Measurements from ENCODE around the gene KIF13A.
"Not testable (repeated sequence)": the region's sequence is repeated elsewhere in the genome, so short reads cannot be mapped to it uniquely, and the experiment has no call there.

KIF13A gene

DNA sequence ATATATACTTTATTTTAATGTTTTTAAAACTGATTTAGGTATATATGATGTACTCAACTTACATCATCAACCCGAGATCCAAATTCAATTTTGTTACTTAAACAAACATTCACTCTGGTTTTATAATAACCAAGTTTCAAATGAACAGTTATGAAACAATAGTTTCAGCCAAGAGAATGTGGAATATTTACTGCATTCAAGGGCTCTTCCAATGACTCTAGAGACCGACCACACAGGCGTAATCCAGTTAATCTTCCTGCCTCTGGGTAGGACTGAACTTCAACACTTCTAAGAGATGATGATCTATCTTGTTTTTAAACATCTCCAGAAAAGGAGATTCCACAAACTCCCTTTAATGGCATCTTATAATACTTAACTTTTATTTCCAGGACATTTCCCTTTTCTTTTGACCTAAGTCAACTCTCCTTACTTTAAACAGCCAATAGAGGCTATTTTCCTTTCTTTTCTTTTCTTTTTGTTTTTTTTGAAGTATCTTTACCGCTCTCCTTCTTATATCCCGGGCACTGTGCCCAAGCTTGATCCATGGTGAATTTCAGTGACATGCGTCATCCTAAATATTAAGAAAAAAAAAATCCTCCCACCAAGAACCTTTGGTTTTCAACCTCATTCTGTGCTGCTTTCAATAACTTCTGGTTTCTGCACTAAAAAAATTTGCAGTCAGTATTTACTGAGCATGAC lies 110.1 kb downstream of the KIF13A start:
- DNase-seq (ENCODE audit: extremely low read depth in 1 of 2, low read depth in 1 of 2) = no peak

DNA sequence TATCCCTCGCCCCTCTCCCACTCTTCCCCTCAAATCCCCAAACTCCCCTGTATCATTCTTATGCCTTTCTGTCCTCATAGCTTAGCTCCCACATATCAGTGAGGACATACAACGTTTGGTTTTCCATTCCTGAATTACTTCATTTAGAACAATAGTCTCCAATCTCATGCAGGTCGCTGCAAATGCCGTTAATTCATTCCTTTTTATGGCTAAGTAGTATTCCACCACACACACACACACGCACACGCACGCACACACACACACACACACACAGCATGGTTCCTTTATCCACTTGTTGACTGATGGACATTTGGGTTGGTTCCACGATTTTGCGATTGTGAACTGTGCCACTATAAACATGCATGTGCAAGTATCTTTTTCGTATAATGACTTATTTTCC lies 112.7 kb downstream of the KIF13A start:
- DNase-seq (ENCODE audit: extremely low read depth in 1 of 2, low read depth in 1 of 2) = no peak

DNA sequence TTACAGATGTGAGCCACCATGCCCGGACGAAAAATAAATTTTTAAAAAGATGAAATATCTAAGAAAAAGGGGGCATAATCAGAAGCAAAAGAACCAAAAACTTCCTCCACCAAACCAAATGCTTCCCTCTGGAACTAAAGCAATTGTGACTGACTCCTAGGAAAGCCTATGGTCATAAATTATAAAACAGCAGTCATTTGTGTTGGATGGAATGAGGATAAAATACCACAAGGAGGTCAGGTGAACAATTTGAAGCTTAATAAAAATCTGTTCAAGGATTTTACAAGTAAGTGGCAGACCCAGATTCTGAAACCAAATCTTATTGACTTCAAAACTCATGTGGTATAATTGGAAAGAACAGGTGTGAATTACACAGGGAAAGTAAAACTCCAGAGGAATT lies 114.5 kb downstream of the KIF13A start:
- no peak for DNase-seq (ENCODE audit: extremely low read depth in 1 of 2, low read depth in 1 of 2)

DNA sequence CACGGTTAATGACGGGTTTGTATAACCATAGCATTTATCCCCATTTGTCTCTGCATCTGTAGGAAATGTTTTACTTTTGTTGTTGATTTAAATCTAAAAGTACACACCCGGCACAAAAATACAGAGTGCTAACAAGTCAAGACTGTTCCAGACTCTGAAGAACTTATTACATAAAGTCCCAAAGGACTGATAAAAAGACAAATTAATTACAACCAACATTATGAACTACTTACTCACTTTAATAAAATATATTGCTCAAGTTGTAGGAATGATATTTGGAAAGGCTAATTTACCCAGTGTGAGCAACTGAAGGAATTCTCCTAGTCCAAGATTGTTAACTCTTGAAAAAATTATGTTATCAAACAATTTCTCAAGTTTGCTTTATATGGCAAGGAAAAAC lies 115.6 kb downstream of the KIF13A start:
- no peak for DNase-seq (ENCODE audit: extremely low read depth in 1 of 2, low read depth in 1 of 2)

- no peak for DNase-seq (ENCODE audit: extremely low read depth in 1 of 2, low read depth in 1 of 2)
Observed at GRCh38 chr6:17871189-17871519, 116.3 kb downstream of the KIF13A start.

GRCh38 chr6:17870300-17871188 lies 116.9 kb downstream of the KIF13A start:
- DNase-seq (ENCODE audit: extremely low read depth in 1 of 2, low read depth in 1 of 2) = no peak

GRCh38 chr6:17869753-17870050 lies 117.7 kb downstream of the KIF13A start:
- no peak for DNase-seq (ENCODE audit: extremely low read depth in 1 of 2, low read depth in 1 of 2)

GRCh38 chr6:17869010-17869752 lies 118.3 kb downstream of the KIF13A start:
- DNase-seq (ENCODE audit: extremely low read depth in 1 of 2, low read depth in 1 of 2) = no peak

GRCh38 chr6:17867880-17868279 lies 119.6 kb downstream of the KIF13A start:
- DNase-seq (ENCODE audit: extremely low read depth in 1 of 2, low read depth in 1 of 2) = no peak

DNA sequence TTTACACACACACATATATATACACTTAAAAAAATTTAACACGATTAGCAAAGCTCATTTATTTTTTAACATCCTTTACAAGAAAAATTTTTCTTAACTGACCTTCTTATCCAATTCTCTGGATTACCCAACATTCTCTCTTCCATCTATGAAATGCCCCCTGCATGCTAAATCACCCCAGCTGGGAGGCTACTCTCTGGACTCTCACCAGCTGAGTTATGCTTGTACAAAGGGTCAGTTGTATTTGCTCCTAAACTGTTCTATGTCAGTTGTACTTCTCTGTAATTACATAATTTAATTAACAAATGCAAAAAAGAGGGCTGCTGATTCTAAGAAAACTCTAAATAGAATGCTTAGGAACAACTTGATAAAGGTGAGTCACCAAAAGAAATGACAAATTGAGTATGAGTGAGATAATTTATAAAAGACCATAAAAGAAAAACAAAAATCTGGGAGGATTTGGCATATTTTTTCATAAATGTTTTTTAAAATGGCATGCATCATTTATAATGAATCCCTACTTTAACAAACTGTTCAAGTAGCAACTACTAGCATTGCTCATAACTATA lies 120.5 kb downstream of the KIF13A start:
- DNase-seq (ENCODE audit: extremely low read depth in 1 of 2, low read depth in 1 of 2) = no peak

GRCh38 chr6:17865798-17866725 lies 121.4 kb downstream of the KIF13A start:
- DNase-seq (ENCODE audit: extremely low read depth in 1 of 2, low read depth in 1 of 2) = no peak

DNA sequence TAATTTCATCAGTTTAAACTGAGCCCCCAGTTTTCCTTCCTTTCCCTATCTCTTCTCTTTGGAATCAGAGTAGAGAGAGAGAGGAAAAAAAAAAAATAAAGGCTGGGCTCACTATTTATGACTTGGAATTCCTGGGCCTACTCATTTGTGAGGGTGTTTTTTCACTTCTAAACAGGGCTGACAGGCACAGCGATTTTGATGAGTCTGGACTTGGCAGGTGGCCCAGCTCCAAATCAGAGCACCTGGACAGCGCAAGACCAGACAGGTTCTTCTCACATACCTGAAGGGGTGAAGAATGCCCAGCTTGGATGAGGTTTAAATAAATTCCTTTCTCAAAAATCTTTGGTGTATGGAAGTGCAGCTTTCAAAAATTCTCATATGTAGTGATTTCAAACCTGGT lies 122.2 kb downstream of the KIF13A start:
- no peak for DNase-seq (ENCODE audit: extremely low read depth in 1 of 2, low read depth in 1 of 2)

DNA sequence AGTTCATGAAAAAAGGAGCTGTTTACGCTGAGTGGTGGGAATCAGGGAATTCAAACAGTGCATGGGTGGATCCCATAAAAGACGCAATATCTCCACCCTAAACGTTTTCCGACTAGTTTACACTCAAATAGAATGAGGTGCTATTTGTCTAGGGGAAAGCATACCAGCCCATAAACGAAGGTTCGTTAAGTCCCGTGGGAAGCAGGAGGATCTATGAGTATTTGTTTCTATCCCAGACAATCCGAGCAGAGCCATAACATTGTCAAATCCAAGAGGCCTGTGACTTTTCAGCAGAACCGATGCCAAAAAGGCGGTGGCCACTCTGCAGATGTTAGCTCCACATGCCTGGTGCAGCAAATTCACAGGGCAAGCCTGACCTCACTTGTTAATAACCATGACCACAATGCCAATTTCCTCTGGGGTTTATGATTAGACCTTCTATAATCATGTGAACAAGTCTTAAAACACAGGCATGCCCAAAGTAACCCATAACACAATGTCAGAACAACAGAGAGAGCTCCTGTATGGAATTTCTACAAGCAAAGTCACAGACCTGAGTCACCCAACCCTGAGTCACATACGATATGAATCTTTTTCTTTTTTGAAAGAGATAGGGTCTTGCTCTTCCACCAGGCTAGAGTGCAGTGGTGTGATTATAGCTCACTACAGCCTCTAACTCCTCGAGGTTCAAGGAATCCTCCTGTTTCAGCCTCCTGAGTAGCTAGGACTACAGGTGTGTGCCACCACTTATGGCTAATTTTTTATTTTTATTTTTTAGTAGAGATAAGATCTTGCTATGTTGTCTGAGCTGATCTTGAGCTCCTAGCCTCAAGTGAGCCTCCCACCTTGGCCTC lies 123.3 kb downstream of the KIF13A start:
- DNase-seq (ENCODE audit: extremely low read depth in 1 of 2, low read depth in 1 of 2) = no peak

GRCh38 chr6:17861361-17861760 lies 126.1 kb downstream of the KIF13A start:
- DNase-seq (ENCODE audit: extremely low read depth in 1 of 2, low read depth in 1 of 2) = no peak

- no peak for DNase-seq (ENCODE audit: extremely low read depth in 1 of 2, low read depth in 1 of 2)
Observed at GRCh38 chr6:17859846-17860245, 127.6 kb downstream of the KIF13A start.

- DNase-seq (ENCODE audit: extremely low read depth in 1 of 2, low read depth in 1 of 2) = no peak
Observed at GRCh38 chr6:17858584-17858983, 128.9 kb downstream of the KIF13A start.

- DNase-seq (ENCODE audit: extremely low read depth in 1 of 2, low read depth in 1 of 2) = not testable (repeated sequence)
Observed at GRCh38 chr6:17857188-17857587, 130.2 kb downstream of the KIF13A start.

- no peak for DNase-seq (ENCODE audit: extremely low read depth in 1 of 2, low read depth in 1 of 2)
Observed at GRCh38 chr6:17856306-17856705, 131.1 kb downstream of the KIF13A start.

GRCh38 chr6:17855381-17855780 lies 132.1 kb downstream of the KIF13A start:
- DNase-seq (ENCODE audit: extremely low read depth in 1 of 2, low read depth in 1 of 2) = no peak

DNA sequence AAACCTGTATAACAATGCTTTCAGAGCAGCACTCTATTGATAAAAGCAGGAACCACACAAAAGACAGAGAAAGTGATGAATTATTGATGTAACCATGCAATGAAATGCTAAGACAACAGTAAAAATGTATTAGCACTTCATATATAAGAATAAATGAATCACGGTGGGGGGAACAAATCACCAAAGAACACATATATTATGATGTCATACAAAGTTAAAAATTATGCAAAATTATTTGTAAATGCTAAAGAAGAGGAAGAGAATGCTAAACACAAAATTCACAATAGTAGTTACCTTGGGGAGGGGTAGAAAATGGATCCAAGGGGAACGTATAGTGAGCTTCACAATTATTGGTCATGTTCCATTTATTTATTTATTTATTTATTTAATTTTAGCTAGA lies 133.9 kb downstream of the KIF13A start:
- DNase-seq (ENCODE audit: extremely low read depth in 1 of 2, low read depth in 1 of 2) = no peak

Data from stimulated activated CD8-positive, alpha-beta memory T cell treated with anti-CD3 and anti-CD28 coated beads, Interleukin-7, amount 100 ng/mL, for 48 hours (primary cell).